ENCODE results near the gene MBIP. TPM values are rescaled to one million over a fixed set of nuclear protein-coding genes. Genes with fewer than 3 reads are reported as not detected.
A peak's percentile ranks its signal among the peaks of the same experiment; 100 is the strongest.

MBIP gene
- total RNA-seq, 8 experiments from 2014 or later, result 7.9 to 31.3 (median 22.2) TPM

DNA sequence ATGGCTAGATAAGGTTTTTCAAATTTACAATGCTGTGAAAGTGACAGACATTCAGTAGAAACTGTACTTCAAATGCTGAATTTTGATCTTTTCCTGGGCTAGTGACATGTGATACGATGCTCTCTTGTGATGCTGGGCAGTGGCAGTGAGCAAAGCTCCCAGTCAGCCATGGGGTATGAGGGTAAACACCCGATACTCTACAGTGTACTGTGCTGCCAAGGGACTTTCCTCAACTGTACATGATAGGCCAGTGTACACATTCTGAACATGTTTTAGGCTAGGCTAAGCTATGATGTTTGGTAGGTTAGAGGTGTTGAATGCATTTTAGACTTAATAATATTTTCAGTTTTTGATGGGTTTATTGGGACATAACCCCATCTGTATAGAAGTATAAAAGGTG lies 17.6 kb downstream of the MBIP start:
- Histone ChIP-seq H3K4me1 (replicated peaks in 1 of 2) (no peaks in the 10 kb centered on the region), H3K4me3 (no peak overlapping the region), H3K27ac (no peak overlapping the region)
- ATAC-seq (replicated peaks in 6 of 8), result no peak
- 80 to 100% (median 100%) methylated on average over 1 to 2 of the region's 2 CpGs; no CpG with 5 or more reads in 3 of the 10 experiments for WGBS, 10 experiments
- in situ Hi-C loops (cut with MboI; ENCODE audit: low pct_unique_long_range_greater_than_20kb in 2 of 9, low sequenced_read_pairs in 9 of 9, unreplicated experiment in 9 of 9), result no loop called here

DNA sequence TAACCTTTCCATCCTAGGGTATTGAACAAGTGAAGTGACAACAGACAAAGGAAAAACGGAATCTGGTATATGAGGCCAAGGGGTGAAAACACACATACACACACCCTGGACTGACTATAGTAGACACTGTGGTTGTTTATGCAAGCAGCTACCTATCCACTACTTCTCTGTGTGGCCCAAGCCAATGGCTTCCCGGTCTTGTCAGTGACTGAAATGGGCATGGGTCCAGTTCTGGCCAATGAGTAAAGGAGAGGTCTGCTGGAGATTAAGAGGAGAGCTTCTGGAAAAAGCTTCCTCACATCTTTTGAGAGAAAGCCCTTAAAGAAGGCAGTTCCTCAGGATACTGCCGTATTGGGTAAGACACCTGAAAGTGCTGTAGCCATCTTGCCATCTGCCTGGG lies 19.3 kb downstream of the MBIP start:
- 80 to 100% (median 100%) methylated on average over 1 to 3 of the region's 3 CpGs; no CpG with 5 or more reads in 1 of the 10 experiments for WGBS, 10 experiments
- ATAC-seq (replicated peaks in 6 of 8), result no peak
- no peak overlapping the region for H3K4me3 ChIP-seq
- H3K27ac ChIP-seq, result no peak overlapping the region
- H3K4me1 ChIP-seq (replicated peaks in 1 of 2), result no peaks in the 10 kb centered on the region
- in situ Hi-C loops (cut with MboI; ENCODE audit: low pct_unique_long_range_greater_than_20kb in 2 of 9, low sequenced_read_pairs in 9 of 9, unreplicated experiment in 9 of 9), result no loop called here

DNA sequence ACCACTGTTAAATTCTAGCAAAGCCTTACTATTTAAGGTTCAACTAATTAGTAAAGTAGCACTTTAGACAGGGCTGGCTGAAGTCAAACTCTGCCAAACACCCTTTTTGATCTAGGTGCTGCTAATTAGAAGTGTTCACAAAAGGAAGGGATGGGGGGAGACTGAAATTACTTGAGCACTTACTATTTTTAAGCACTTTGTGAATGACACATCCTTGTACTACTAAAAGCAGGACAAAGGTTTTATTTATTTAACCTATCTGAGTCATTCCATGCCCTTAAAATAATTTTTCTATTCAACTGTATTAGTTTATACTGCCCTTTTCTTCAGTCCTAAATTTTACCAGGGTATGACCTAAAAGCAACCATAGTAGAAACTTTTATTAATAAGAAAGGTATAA lies 20.1 kb downstream of the MBIP start:
- H3K27ac ChIP-seq, result no peak overlapping the region
- no peaks in the 10 kb centered on the region for H3K4me1 ChIP-seq (replicated peaks in 1 of 2)
- ATAC-seq (replicated peaks in 6 of 8), result no peak
- in situ Hi-C loops (cut with MboI; ENCODE audit: low pct_unique_long_range_greater_than_20kb in 2 of 9, low sequenced_read_pairs in 9 of 9, unreplicated experiment in 9 of 9), result no loop called here
- H3K4me3 ChIP-seq, result no peak overlapping the region

DNA sequence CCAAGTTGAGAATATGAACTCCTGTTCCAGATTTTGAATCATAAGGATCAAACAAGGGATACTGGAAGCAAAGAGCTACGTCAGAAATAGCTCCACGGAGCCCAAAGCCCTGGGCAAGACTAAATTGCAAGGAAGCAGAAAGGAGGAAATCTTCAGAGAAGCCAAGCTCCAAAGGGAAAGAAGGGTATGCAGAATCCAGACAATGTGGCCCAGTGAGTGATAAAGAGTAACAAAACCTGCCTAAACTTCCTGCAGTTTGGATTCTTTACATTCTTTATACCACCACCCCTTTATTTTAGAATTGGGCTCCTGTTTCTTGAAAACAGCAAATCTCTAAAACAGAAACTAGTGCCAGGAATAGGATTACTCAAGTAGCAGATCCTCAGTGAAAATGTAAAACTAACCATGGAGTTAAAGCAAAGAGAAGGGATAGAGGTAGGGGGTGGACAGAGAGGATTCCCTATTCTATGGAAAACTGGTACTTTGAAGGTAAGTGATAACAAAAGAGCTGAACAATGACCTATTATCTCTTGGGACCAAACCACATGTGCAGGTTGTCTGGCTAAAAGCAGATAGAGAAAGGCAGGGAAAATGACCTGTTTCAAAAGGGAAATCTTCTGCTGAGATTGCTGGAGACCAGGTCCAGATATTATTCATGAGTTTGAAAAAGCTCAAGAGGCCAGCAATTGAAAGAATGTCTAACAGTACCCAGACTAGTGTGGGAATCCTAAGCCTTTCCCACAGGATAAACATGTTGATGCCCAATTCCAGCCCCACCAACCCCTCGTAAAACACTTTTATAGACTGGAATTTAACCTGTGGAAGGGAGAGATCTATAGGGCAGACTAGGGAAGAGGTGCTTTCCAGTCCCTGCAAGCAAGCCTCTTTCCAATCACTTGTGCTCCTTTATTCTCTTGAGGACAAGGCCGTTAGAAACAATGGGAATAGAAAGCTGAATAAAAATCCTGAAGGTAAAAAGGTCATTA lies 24.5 kb downstream of the MBIP start:
- WGBS, 10 experiments, result 37 to 100% (median 67%) methylated on average over 1 to 4 of the region's 4 CpGs; no CpG with 5 or more reads in 1 of the 10 experiments
- ATAC-seq (replicated peaks in 6 of 8), result no peak
- in situ Hi-C loops (cut with MboI; ENCODE audit: low pct_unique_long_range_greater_than_20kb in 2 of 9, low sequenced_read_pairs in 9 of 9, unreplicated experiment in 9 of 9), result no loop called here
- H3K4me3 ChIP-seq, result no peak overlapping the region
- no peaks in the 10 kb centered on the region for H3K4me1 ChIP-seq (replicated peaks in 1 of 2)
- no peak overlapping the region for H3K27ac ChIP-seq

DNA sequence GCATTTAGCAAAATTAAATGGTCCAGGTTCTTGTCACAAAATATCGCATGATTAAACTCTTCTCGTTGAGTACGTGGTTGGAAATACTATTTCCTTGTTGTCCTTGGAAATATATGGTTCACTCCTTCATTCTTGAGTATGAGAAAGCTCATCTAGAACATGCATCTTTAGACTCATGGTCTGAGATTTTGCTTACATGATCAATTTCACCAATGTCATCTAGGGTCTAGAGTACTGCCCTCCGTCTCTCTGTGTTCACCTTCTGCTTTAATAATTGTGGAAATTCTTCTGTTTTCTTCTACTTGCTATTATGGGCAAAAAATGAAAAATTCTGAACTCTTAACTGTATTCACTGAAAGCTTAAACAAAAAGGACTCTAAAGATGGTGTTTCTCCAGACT lies 25.9 kb downstream of the MBIP start:
- H3K27ac ChIP-seq, result no peak overlapping the region
- no peak for ATAC-seq (replicated peaks in 6 of 8)
- H3K4me1 ChIP-seq (replicated peaks in 1 of 2), result no peaks in the 10 kb centered on the region
- 91 to 100% (median 98%) methylated on average over 3 to 4 of the region's 4 CpGs for WGBS, 10 experiments
- H3K4me3 ChIP-seq, result no peak overlapping the region
- in situ Hi-C loops (cut with MboI; ENCODE audit: low pct_unique_long_range_greater_than_20kb in 2 of 9, low sequenced_read_pairs in 9 of 9, unreplicated experiment in 9 of 9), result no loop called here

DNA sequence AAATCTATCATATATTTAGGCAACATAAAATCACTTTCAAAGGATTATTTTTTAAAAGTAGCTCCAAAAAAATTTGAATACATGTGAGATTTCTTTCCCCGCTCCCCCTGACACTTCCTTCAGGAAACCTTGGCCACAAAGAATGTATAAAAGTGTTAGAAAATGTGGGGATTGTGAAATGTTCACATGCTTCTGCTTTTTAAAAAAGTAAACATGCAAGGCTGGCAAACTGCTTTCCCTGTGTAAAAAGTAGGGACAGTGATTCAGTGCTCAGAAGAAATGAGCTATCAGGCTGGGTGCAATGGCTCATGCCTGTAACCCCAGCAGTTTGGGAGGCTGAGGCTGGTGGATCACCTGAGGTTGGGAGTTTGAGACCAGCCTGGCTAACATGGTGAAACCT lies 26.6 kb downstream of the MBIP start:
- in situ Hi-C loops (cut with MboI; ENCODE audit: low pct_unique_long_range_greater_than_20kb in 2 of 9, low sequenced_read_pairs in 9 of 9, unreplicated experiment in 9 of 9), result no loop called here
- Histone ChIP-seq H3K27ac (no peak overlapping the region), H3K4me3 (no peak overlapping the region), H3K4me1 (replicated peaks in 1 of 2) (no peaks in the 10 kb centered on the region)
- 0 to 50% (median 0%) methylated on average over 1 of the region's 1 CpG; no CpG with 5 or more reads in 5 of the 10 experiments for WGBS, 10 experiments
- no peak for ATAC-seq (replicated peaks in 6 of 8)

DNA sequence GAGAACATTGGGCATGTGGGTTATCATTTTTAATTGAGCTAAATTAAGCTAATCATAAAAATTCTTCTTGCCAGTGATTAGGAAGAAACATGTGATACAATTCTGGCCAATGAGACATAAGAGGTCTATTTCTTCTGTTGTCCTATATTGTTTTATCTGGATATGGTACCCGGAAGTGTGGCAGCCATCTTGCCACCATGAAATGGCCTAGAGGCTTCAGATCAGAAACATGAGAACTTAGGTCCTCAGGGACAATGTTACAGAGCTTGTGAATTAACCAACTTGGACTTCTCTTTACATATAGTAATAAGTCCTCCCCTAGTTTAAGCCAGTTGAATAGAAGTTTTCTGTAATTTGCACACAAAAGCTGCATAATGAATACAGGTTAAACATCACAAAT lies 30.5 kb downstream of the MBIP start:
- Histone ChIP-seq H3K27ac (no peak overlapping the region), H3K4me1 (replicated peaks in 1 of 2) (peaks cover 0 to 3% of the 10 kb centered on the region in 2 donors), H3K4me3 (no peak overlapping the region)
- 40 to 100% (median 88%) methylated on average over 1 of the region's 1 CpG; no CpG with 5 or more reads in 3 of the 10 experiments for WGBS, 10 experiments
- no peak for ATAC-seq (replicated peaks in 6 of 8)
- in situ Hi-C loops (cut with MboI; ENCODE audit: low pct_unique_long_range_greater_than_20kb in 2 of 9, low sequenced_read_pairs in 9 of 9, unreplicated experiment in 9 of 9), result no loop called here

DNA sequence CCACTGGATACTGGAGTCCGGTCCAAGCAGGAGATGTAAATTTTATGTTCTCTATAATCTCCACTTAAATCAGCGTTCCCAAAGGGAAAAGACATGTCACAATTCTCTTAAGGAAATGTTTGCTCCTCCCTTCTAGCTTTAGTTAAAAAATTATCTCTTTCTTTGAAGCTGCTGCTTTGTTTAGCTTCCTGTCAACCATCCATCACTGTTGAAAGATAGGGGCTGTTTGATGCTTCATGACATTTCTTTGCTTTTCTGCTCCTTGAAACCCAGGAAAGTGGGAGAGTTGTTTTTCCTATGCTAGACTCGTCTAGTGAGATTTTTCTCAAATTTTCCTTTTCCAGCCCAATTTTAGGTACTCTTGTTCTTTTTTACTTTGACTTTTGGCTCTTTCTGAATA lies 31.9 kb downstream of the MBIP start:
- in situ Hi-C loops (cut with MboI; ENCODE audit: low pct_unique_long_range_greater_than_20kb in 2 of 9, low sequenced_read_pairs in 9 of 9, unreplicated experiment in 9 of 9), result no loop called here
- 17 to 75% (median 68%) methylated on average over 1 to 2 of the region's 3 CpGs; no CpG with 5 or more reads in 3 of the 10 experiments for WGBS, 10 experiments
- no peak overlapping the region for H3K4me3 ChIP-seq
- ATAC-seq (replicated peaks in 6 of 8), result no peak
- H3K4me1 ChIP-seq (replicated peaks in 1 of 2), result peaks cover 0 to 3% of the 10 kb centered on the region in 2 donors
- H3K27ac ChIP-seq, result no peak overlapping the region

DNA sequence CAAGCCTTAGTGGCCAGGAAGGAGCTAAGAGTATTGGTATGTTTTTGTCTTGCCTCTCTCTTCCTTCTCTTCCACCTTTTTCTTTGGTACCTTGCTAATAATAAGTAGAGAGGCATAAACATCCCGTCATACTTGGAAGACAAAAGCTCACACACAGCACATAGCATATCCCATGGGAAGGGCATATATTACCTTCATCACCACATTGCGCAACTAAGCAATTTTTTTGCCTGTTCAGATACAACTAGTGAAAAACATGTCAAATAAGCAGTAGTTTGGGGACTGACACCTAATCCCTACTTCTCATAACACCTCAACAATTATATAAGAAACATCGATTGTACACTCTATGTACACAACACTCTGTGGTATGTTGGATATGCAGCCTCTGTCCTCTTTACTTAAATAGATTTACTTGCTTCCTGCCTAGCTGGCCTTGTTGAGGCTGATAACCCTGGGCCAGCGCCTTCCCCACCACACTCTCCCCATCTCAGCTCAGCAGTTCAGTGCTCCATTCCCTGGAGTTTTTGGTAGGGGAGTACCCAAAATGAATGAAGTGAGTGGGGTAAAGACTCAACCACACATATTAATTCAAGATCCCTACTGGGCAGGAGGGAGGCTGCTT lies 35.4 kb downstream of the MBIP start:
- no peak overlapping the region for H3K27ac ChIP-seq
- no peak for ATAC-seq (replicated peaks in 6 of 8)
- 56 to 100% (median 93%) methylated on average over 1 to 4 of the region's 4 CpGs; no CpG with 5 or more reads in 1 of the 10 experiments for WGBS, 10 experiments
- no peak overlapping the region for H3K4me3 ChIP-seq
- in situ Hi-C loops (cut with MboI; ENCODE audit: low pct_unique_long_range_greater_than_20kb in 2 of 9, low sequenced_read_pairs in 9 of 9, unreplicated experiment in 9 of 9), result no loop called here
- peaks cover 11 to 16% of the 10 kb centered on the region in 2 donors for H3K4me1 ChIP-seq (replicated peaks in 1 of 2)

DNA sequence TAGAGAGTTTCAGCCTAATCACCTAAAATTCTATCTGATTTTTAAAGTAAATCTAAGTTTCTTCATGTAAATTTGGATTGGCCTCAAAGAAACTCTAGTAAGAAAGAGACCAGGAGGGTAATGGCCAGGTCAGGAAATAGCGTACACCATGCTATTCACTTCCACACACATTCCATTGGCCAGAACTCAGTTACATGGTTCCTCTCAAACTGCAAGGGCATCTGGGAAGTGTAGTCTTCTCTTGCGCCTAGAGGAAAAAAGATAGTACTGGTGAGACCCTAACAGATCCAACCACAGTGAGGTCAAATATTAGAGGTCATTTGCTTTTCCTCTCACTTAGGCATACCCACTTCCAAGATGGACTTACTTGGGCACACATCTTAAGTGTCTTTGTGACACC lies 39.1 kb downstream of the MBIP start:
- 71 to 100% (median 89%) methylated on average over 1 to 2 of the region's 2 CpGs; no CpG with 5 or more reads in 2 of the 10 experiments for WGBS, 10 experiments
- in situ Hi-C loops (cut with MboI; ENCODE audit: low pct_unique_long_range_greater_than_20kb in 2 of 9, low sequenced_read_pairs in 9 of 9, unreplicated experiment in 9 of 9), result no loop called here
- H3K4me1 ChIP-seq (replicated peaks in 1 of 2), result peaks cover 13 to 18% of the 10 kb centered on the region in 2 donors
- no peak overlapping the region for H3K27ac ChIP-seq
- no peak overlapping the region for H3K4me3 ChIP-seq
- ATAC-seq (replicated peaks in 6 of 8), result peak in 1 of 8 experiments; percentile 50

DNA sequence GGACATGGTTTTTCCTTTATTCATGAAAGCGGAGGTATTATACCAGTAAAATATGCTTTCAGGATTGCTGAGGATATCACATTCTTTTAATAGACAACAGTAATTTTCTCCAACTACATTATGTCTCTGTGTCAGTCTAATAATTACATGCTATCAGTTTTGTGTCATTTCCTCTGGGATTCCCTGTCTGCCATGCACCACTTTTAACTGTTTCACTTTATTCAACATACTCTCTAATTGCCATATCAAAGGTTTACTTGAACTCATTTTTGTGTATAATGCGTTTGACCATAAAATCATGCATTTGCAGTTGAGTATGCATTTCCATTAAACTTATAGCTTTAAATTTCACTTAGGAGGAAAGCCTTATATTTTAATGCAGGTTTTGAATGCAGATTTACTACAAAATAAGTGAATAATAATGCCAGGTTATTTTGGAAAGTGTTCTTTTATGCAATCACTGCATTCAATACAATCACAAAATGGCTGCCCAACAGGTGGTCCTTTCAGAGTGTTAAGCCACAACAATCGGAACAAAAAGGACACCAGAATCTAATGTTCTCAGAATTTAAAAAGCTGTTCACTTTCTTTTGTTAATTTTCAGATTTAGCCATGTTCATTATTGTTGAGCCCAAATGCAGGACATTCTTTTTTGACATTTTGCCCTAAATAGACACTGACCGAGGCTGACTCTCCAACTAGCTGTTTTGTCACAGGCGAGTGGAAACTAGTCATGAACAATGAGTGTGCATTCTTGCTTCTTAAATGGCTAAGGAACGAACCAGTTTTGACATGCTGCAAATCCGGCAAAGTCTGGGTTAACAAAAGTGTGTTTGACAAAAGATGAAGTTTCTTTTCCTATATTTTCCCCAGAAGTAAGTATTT lies 40.9 kb downstream of the MBIP start:
- Histone ChIP-seq H3K27ac (peak overlapping the region; percentile 18 to 26), H3K4me1 (replicated peaks in 1 of 2) (peaks cover 20% of the 10 kb centered on the region in 2 donors), H3K4me3 (no peak overlapping the region)
- peak in 5 of 8 experiments; percentile 25 to 42 (median 34) for ATAC-seq (replicated peaks in 6 of 8)
- in situ Hi-C loops (cut with MboI; ENCODE audit: low pct_unique_long_range_greater_than_20kb in 2 of 9, low sequenced_read_pairs in 9 of 9, unreplicated experiment in 9 of 9), result no loop called here
- 0 to 65% (median 38%) methylated on average over 3 to 7 of the region's 7 CpGs for WGBS, 10 experiments

DNA sequence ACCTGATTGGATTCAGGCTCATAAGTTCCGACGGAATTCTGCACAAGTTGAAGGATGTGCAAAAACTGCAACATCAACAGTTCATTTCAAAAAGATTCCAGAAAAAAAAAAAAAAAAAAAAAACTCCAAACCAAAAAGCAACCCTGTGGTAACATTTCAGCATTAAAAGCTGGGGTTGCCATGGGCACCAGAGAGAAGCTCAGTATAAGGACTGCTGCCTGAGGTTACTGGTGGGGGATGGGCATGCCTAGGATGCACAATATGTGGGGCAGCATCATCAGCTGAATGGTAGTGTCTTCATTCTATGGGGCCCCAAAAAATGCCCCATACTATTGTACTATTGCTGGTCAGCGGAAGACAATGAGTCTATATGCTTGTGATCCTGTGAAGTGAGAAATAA lies 44.7 kb downstream of the MBIP start:
- WGBS, 10 experiments, result 40 to 100% (median 84%) methylated on average over 1 to 3 of the region's 3 CpGs
- in situ Hi-C loops (cut with MboI; ENCODE audit: low pct_unique_long_range_greater_than_20kb in 2 of 9, low sequenced_read_pairs in 9 of 9, unreplicated experiment in 9 of 9), result no loop called here
- ATAC-seq (replicated peaks in 6 of 8), result peak in 2 of 8 experiments; percentile 30 to 39
- Histone ChIP-seq H3K27ac (no peak overlapping the region), H3K4me3 (no peak overlapping the region), H3K4me1 (replicated peaks in 1 of 2) (peaks cover 22 to 28% of the 10 kb centered on the region in 2 donors)

Measured in motor neuron (in vitro differentiated cells).